Breast epithelium (tissue), 3 donors: ENCODE data around the gene CAMTA1.

Experiments used
- POLR2A ChIP-seq: fragments of 450-650 bp; IDR thresholded peaks from one replicate; pipeline ENCODE4 v1.6.1; 2016; ENCODE audit warnings: antibody characterized with exemption, mild to moderate bottlenecking, moderate library complexity
- POLR2AphosphoS5 ChIP-seq, 3 donors: sonication (generic); formaldehyde crosslinking; IDR thresholded peaks; one replicate each; pipeline ENCODE4 v1.6.1; 2017; ENCODE audit warnings: antibody characterized with exemption in 3 of 3
- TF ChIP-seq, protein P1 (sequence below), 3 donors: fragments of 450-650 bp; IDR thresholded peaks; one replicate each; pipeline ENCODE4 v1.5.1; 2016 to 2017; ENCODE audit warnings: antibody characterized with exemption in 3 of 3, mild to moderate bottlenecking in 3 of 3, moderate library complexity in 3 of 3

DNA sequence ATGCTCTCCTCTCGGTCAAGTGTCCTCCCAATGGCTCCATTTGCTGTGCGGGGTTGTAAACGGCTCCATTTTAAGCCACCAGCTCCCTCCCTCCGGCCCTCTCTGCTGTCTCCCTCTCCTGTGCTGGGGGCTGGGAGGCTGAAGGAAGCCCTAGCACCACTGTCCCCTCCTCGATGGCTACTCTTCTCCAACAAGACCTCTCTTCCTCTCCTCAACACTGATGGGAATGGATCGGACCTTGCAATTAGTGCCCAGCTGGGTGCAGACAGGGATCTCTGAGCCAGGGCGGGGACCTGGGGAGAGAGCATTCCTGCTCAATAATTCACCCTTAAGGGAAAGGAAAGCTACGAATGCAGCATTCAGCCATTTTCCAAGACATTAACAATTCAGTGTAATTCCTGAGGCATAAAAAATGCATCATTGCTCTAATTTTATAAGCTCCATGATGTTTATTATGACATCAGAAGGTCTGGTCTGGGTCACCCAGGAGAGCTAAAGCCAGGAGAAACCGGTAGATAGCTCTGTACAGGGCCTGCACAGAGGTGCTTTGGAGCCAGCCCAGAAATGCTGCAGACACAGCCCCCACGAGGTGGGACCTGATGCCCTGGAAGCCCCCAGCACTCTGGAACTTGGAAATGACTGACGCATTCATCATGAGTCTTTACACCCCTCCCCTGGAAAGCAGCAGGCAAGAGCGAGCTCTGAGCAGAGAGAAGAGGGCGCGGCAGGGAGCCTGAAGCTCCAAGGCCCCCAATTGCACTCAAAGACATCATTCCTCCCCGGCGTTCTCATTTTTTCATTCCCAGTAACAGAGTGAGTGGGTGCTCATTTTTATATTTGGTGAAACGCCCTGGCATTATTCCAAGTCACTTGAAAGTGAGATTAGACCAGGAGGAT is 909.6 kb downstream of the CAMTA1 start:
- TF ChIP-seq, protein P1, sequence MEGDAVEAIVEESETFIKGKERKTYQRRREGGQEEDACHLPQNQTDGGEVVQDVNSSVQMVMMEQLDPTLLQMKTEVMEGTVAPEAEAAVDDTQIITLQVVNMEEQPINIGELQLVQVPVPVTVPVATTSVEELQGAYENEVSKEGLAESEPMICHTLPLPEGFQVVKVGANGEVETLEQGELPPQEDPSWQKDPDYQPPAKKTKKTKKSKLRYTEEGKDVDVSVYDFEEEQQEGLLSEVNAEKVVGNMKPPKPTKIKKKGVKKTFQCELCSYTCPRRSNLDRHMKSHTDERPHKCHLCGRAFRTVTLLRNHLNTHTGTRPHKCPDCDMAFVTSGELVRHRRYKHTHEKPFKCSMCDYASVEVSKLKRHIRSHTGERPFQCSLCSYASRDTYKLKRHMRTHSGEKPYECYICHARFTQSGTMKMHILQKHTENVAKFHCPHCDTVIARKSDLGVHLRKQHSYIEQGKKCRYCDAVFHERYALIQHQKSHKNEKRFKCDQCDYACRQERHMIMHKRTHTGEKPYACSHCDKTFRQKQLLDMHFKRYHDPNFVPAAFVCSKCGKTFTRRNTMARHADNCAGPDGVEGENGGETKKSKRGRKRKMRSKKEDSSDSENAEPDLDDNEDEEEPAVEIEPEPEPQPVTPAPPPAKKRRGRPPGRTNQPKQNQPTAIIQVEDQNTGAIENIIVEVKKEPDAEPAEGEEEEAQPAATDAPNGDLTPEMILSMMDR (IDR thresholded peaks at IDR 0.05), result no peak
- no peak for TF ChIP-seq POLR2A
- no peak for TF ChIP-seq POLR2AphosphoS5 (IDR thresholded peaks at IDR 0.05)
